ENCODE results near the gene RDM1. TPM values are rescaled to one million over a fixed set of nuclear protein-coding genes. Genes with fewer than 3 reads are reported as not detected.

Gene RDM1
- under 1 TPM in 4 of 6 experiments, not detected in 2; 0.23 to 0.76 (median 0.53) TPM for total RNA-seq (2021; fragmentation: NEBNext Ultra II Directional; extraction: Animal tissue kit (Norgen Biotek cat#: 25700))
- long read RNA-seq, partial matches to known transcripts, result 0 of 1 reads
- long read RNA-seq, other reads (novel, unspliced or antisense), result 1 of 1 reads

DNA sequence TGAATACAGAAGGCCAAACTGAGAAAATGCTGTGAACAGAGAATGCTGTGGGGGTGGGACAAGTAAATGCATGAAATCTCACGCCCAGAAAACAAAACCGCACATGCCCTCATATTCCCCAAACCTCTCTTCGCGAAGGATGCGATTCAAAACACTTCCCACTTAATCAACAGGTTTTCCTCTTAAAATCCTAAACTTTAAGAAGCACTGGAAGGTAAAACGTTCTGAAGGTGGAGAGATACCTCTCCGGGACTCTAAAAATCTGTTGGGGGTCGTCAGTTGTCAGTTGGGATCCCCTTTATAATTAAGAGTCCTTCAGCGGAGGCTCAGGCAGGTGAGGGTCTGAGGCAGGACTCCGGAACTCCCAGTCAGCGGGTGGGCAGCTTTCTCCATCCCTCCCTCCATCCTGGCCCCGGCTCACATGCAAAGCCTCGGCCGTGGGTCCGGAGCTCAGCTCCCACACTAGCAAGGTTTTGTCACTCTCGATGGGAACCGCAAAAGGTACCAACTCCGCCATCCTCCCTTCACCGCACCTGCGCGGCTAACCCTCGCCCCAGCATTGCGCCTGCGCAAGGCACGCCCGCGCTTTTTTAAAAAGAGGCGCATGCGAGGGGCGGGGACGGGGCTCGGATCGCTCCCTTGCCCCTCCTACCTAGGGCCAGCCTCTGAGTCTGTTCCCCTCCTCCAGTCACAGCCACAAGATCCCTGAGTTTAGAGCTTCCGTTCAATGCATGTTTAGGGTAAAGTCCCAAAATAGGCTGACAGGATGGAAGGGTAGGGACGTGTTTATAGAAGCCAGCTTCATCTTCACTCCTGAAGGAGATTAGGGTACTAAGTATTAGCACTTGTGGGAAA lies at the start of gene RDM1:
RDM1 (minus strand) TSS at position 563 of the 855 bp plus-strand sequence; CDS start at position 517, 46 bp downstream.
- no peak within 1 kb of the TSS; the same call in 1 of the 2 replicates for H3K27ac Mint-ChIP-seq

GRCh38 chr17:35978346-35978745 lies 47.8 kb upstream of the RDM1 start:
- no peak for TF ChIP-seq CTCF (IDR thresholded peaks at IDR 0.05)
- H3K4me3 Mint-ChIP-seq, result no peak overlapping the region
- peaks cover 4% of the 10 kb centered on the region for H3K27me3 Mint-ChIP-seq (ENCODE audit: insufficient read depth)
- DNase-seq, result no peak
- no peak overlapping the region for H3K27ac Mint-ChIP-seq
- peaks cover 9% of the 10 kb centered on the region for H3K4me1 Mint-ChIP-seq (ENCODE audit: low read depth)
- no peaks in the 10 kb centered on the region for H3K36me3 Mint-ChIP-seq (ENCODE audit: low read depth)
- no peaks in the 10 kb centered on the region for H3K9me3 Mint-ChIP-seq

More for the DNA sequence above, at the start of gene RDM1:
- TF ChIP-seq CTCF (IDR thresholded peaks at IDR 0.05), result no peak
- Mint-ChIP-seq H3K4me3 (peak within 1 kb of the TSS; percentile 72), H3K27me3 (ENCODE audit: insufficient read depth) (peaks cover 9% of the 10 kb centered on the region), H3K9me3 (no peaks in the 10 kb centered on the region), H3K36me3 (ENCODE audit: low read depth) (no peaks in the 10 kb centered on the region), H3K4me1 (ENCODE audit: low read depth) (peaks cover 18% of the 10 kb centered on the region)
- peak; percentile 18 for DNase-seq

DNA sequence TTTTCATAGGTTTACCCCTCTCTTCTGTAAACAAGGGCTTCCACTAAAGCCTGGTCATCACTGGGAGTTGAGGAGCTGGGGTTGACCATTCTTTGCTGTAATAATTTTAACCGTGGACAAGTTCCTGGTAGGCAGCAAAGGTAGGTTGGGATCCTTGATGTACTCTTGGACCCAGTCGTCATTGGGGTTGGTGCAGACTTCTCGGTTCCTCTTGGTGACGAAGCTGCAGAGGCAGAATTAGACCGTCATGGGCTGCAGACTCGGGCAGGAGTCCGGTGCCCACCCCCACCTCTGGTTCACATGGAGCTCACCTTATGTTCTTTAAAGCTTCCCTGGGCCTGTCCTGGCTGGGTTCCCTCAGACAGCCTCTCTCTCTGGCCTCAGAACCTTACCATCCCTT lies 46.9 kb upstream of the RDM1 start:
- Mint-ChIP-seq H3K9me3 (no peaks in the 10 kb centered on the region), H3K36me3 (ENCODE audit: low read depth) (no peaks in the 10 kb centered on the region), H3K4me1 (ENCODE audit: low read depth) (peaks cover 15% of the 10 kb centered on the region), H3K27ac (no peak overlapping the region), H3K4me3 (no peak overlapping the region), H3K27me3 (ENCODE audit: insufficient read depth) (peaks cover 4% of the 10 kb centered on the region)
- no peak for TF ChIP-seq CTCF (IDR thresholded peaks at IDR 0.05)
- no peak for DNase-seq

DNA sequence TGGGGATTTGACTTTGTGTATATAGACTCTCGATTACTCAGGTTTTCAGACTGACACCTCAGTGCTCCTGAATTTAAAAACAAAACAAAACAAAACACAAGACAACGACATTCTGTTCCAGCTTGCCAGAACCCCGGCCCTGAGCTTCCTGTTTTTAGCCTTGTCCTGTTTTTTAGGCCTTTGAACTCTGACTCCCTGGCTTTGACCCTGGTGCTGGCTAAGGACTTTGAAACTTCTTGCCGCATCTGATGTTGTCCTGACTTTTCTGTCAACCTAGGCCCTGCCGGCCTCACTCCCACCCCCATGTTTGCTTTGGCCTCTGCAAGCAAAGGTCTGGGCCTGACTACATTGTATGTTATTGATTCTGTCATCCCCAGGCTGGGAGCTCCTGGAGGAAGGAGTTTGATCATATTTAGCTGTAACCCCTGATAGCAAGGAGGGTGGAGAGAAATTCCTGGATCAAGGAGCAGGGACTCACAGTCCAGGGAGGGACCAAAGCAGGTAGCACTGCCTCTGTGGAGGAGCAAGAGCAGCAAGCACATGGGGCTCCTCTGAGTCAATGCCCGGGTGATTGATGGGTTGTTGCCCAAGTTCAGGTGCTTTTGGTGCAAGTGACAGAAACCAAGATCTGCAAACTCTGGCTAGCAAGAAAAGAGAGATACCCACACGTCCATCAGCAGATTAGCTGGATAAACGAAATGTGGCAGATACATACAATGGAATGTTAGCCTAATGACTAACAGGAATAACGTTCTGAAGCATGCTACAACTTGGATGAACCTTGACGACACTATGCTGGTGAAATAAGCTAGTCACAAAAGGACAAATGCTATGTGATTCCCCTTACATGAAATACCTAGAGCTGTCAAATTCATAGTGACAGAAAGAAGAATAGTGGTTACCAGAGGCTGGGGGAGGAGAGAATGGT lies 43.0 kb upstream of the RDM1 start:
- TF ChIP-seq CTCF (IDR thresholded peaks at IDR 0.05), result no peak
- no peaks in the 10 kb centered on the region for H3K36me3 Mint-ChIP-seq (ENCODE audit: low read depth)
- H3K4me1 Mint-ChIP-seq (ENCODE audit: low read depth), result peaks cover 15% of the 10 kb centered on the region
- H3K27ac Mint-ChIP-seq, result no peak overlapping the region
- H3K9me3 Mint-ChIP-seq, result no peaks in the 10 kb centered on the region
- H3K4me3 Mint-ChIP-seq, result no peak overlapping the region
- peak; percentile 30 for DNase-seq
- peaks cover 7% of the 10 kb centered on the region for H3K27me3 Mint-ChIP-seq (ENCODE audit: insufficient read depth)

- Mint-ChIP-seq H3K4me1 (ENCODE audit: low read depth) (peaks cover 15% of the 10 kb centered on the region), H3K27me3 (ENCODE audit: insufficient read depth) (peaks cover 11% of the 10 kb centered on the region), H3K4me3 (no peak overlapping the region), H3K36me3 (ENCODE audit: low read depth) (no peaks in the 10 kb centered on the region), H3K9me3 (no peaks in the 10 kb centered on the region), H3K27ac (no peak overlapping the region)
- DNase-seq, result no peak
- no peak for TF ChIP-seq CTCF (IDR thresholded peaks at IDR 0.05)
Measured at GRCh38 chr17:35972945-35973332, 42.4 kb upstream of the RDM1 start.

All from HFFc6 (cell line).